Sigmoid colon (tissue), 7 donors: ENCODE results near the gene PDE7B. TPM values are rescaled to one million over a fixed set of nuclear protein-coding genes. Genes with fewer than 3 reads are reported as not detected.

ENCODE experiments used
- DNase-seq: peaks from one replicate; pipeline ENCODE4 v3.0.0-alpha.2; 2019
- H3K27ac ChIP-seq, 4 donors: fragments of 200-600 bp; sonication (generic); one replicate each; pipeline ENCODE4 v1.5.1; 2016 to 2019; ENCODE audit warnings: mild to moderate bottlenecking in 1 of 4
- H3K27me3 ChIP-seq, 3 donors: fragments of 200-600 bp; sonication (generic); one replicate each; pipeline ENCODE4 v1.5.1; 2019; ENCODE audit warnings: mild to moderate bottlenecking in 1 of 3
- H3K36me3 ChIP-seq, 4 donors: fragments of 200-600 bp; sonication (generic); one replicate each; pipeline ENCODE4 v1.5.1; 2016 to 2019
- H3K4me1 ChIP-seq, 4 donors: fragments of 200-600 bp; sonication (generic); one replicate each; pipeline ENCODE4 v1.5.1; 2017 to 2019
- H3K4me3 ChIP-seq, 4 donors: fragments of 200-600 bp; sonication (generic); one replicate each; pipeline ENCODE4 v1.5.1; 2017 to 2019; ENCODE audit warnings: mild to moderate bottlenecking in 2 of 4, moderate library complexity in 1 of 4
- H3K9me3 ChIP-seq, 4 donors: fragments of 200-600 bp in 3 of 4; sonication (generic) in 3 of 4; one replicate each; pipeline versions ENCODE4 v1.5.1 to v1.6.1; 2013 to 2019
- EP300 ChIP-seq, 4 donors: sonication (generic); formaldehyde crosslinking; IDR thresholded peaks; one replicate each; pipeline ENCODE4 v1.6.1; 2017; ENCODE audit warnings: antibody characterized with exemption in 4 of 4
- POLR2A ChIP-seq, 2 donors: fragments of 450-650 bp; IDR thresholded peaks; one replicate each; pipeline ENCODE4 v1.6.1; 2016; ENCODE audit warnings: antibody characterized with exemption in 2 of 2, mild to moderate bottlenecking in 2 of 2, moderate library complexity in 2 of 2
- POLR2AphosphoS5 ChIP-seq, 4 donors: sonication (generic); formaldehyde crosslinking; IDR thresholded peaks; one replicate each; pipeline ENCODE4 v1.6.1; 2017; ENCODE audit warnings: antibody characterized with exemption in 4 of 4
- WGBS, 2 donors: extraction: QIAGEN DNeasy Blood & Tissue Kit; methylation state at CpG; one replicate each; pipeline ENCODE4 v1.1.7; 2013; 5-methylcytosine and 5-hydroxymethylcytosine counted together
- intact Hi-C: fragments of 100-400 bp; cut with DNase I; formaldehyde crosslinking; loops from one replicate; pipeline ENCODE4 v1.15.1; 2023
- polyA plus RNA-seq, 3 donors: library from polyadenylated mRNA; stranded (reverse); fragments of 200-250 nt; gene quantifications; one replicate each; pipeline ENCODE4 v1.2.3, GENCODE V29; 2013
- total RNA-seq, 4 donors: library from RNA; depleted of rRNA; stranded (reverse); fragments of >200 nt; gene quantifications; one replicate each; pipeline ENCODE4 v1.1.0, GENCODE V29; 2016
- TF ChIP-seq, protein P1 (sequence below), 4 experiments: fragments of 450-650 bp in 3 of 4; fragments of 200-600 bp in 1 of 4; IDR thresholded peaks; one replicate each; pipeline ENCODE4 v1.5.1; 2016 to 2019; ENCODE audit warnings: antibody characterized with exemption in 4 of 4, mild to moderate bottlenecking in 3 of 4, moderate library complexity in 2 of 4
- donor health status: healthy with polysubstance abuse.
- donor health status: Bipolar disorder and iron deficiency.
- donor health status: healthy.

PDE7B gene
- total and polyA plus RNA-seq, 7 donors: 1.1 to 10.3 (median 6.3) TPM

DNA sequence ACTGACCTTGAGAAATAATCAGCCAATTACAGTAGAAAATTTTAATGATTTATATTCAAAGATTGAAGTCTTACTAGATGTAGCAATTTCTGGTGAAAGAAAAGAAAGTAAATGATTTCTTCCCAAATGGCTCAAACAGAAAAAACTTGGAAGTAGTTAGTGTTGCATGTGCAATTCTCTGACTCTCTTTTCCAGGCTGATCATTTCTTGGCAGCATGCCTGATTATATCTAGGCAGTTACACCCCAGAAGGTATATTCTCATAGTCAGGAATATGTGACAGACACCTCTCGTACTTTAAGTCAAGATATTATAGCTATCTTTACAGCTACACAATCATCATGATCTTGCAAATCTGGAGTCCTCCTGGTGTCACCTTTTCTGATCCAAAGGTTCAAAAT, 122.9 kb downstream of the PDE7B start:
- H3K27me3 ChIP-seq: no peaks in the 10 kb centered on the region
- no peak overlapping the region for H3K4me3 ChIP-seq
- TF ChIP-seq POLR2A (IDR thresholded peaks at IDR 0.05): no peak
- TF ChIP-seq EP300 (IDR thresholded peaks at IDR 0.05): no peak
- no peak for TF ChIP-seq POLR2AphosphoS5 (IDR thresholded peaks at IDR 0.05)
- TF ChIP-seq, protein P1, sequence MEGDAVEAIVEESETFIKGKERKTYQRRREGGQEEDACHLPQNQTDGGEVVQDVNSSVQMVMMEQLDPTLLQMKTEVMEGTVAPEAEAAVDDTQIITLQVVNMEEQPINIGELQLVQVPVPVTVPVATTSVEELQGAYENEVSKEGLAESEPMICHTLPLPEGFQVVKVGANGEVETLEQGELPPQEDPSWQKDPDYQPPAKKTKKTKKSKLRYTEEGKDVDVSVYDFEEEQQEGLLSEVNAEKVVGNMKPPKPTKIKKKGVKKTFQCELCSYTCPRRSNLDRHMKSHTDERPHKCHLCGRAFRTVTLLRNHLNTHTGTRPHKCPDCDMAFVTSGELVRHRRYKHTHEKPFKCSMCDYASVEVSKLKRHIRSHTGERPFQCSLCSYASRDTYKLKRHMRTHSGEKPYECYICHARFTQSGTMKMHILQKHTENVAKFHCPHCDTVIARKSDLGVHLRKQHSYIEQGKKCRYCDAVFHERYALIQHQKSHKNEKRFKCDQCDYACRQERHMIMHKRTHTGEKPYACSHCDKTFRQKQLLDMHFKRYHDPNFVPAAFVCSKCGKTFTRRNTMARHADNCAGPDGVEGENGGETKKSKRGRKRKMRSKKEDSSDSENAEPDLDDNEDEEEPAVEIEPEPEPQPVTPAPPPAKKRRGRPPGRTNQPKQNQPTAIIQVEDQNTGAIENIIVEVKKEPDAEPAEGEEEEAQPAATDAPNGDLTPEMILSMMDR (IDR thresholded peaks at IDR 0.05): no peak
- intact Hi-C loops: no loop called here
- H3K4me1 ChIP-seq: no peaks in the 10 kb centered on the region
- WGBS, 2 donors: 0 to 49% methylated on average over 1 of the region's 1 CpG
- H3K27ac ChIP-seq: no peak overlapping the region
- DNase-seq: no peak
- no peaks in the 10 kb centered on the region for H3K9me3 ChIP-seq
- no peaks in the 10 kb centered on the region for H3K36me3 ChIP-seq

DNA sequence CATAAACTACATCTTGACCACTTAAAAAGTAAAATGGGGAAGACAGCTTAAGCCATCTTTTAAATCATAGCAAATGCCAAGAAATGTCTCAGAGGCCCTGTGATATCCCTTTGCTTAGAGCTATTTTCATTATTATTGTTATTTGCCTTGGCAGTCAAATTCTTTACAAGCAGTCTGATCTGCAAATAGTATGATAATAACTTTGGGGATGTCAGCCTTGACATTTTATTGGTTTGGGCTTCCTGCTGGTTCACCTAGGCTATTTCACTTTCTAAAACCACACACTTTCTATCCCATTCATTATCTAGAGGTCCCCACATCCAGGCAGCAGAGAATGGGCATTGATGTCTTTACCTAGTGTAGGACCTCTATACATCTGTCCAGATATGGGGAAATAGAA, 125.1 kb downstream of the PDE7B start:
- Histone ChIP-seq H3K27ac (no peak overlapping the region), H3K4me3 (no peak overlapping the region), H3K4me1 (no peaks in the 10 kb centered on the region), H3K27me3 (no peaks in the 10 kb centered on the region), H3K36me3 (no peaks in the 10 kb centered on the region), H3K9me3 (no peaks in the 10 kb centered on the region)
- intact Hi-C loops: no loop called here
- TF ChIP-seq POLR2A (IDR thresholded peaks at IDR 0.05): no peak
- no peak for TF ChIP-seq POLR2AphosphoS5 (IDR thresholded peaks at IDR 0.05)
- no peak for DNase-seq

- Histone ChIP-seq H3K36me3 (no peaks in the 10 kb centered on the region), H3K4me1 (no peaks in the 10 kb centered on the region), H3K27me3 (no peaks in the 10 kb centered on the region), H3K4me3 (no peak overlapping the region), H3K9me3 (no peaks in the 10 kb centered on the region), H3K27ac (no peak overlapping the region)
- 65 to 84% methylated on average over 3 of the region's 3 CpGs for WGBS, 2 donors
- intact Hi-C loops: no loop called here
- no peak for DNase-seq
- TF ChIP-seq EP300 (IDR thresholded peaks at IDR 0.05) (no peak), POLR2AphosphoS5 (IDR thresholded peaks at IDR 0.05) (no peak), POLR2A (IDR thresholded peaks at IDR 0.05) (no peak)
- TF ChIP-seq, protein P1 (IDR thresholded peaks at IDR 0.05): no peak
Measured at GRCh38 chr6:135983093-135983492, 131.6 kb downstream of the PDE7B start.

DNA sequence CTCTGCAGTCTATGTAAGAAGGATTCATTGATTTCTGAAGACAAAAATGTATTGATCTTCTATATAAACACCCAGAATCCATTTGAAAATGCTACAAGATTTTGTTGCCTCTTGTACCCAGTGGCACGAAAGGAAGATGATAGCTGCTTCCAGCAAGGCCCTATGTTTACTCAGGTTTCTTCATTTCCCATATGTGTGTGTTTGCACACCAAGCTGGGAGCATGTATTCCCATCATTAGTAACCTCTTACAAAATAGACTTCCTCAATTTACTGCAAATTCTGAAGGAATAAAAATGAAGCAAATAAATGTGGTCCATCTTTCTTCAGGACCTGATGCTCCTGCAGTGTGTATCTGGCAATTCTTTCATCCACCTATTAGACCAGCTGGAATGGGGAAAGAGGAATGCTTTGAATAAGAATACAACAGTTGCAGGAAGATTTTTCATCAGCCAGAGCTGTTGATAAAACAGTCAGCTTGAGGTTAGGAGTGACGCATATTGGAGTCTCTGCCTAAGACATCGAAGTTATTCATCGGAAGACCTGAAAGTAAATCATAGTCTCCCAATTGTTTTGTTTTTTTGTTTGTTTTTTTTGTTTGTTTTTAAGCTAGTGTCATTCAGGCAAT, 132.3 kb downstream of the PDE7B start:
- intact Hi-C loops: no loop called here
- no peaks in the 10 kb centered on the region for H3K4me1 ChIP-seq
- H3K27me3 ChIP-seq: no peaks in the 10 kb centered on the region
- no peaks in the 10 kb centered on the region for H3K36me3 ChIP-seq
- H3K9me3 ChIP-seq: no peaks in the 10 kb centered on the region
- WGBS, 2 donors: 79 to 90% methylated on average over 4 of the region's 4 CpGs
- DNase-seq: no peak
- H3K27ac ChIP-seq: no peak overlapping the region
- H3K4me3 ChIP-seq: no peak overlapping the region
- TF ChIP-seq POLR2A (IDR thresholded peaks at IDR 0.05): no peak
- TF ChIP-seq POLR2AphosphoS5 (IDR thresholded peaks at IDR 0.05): no peak
- no peak for TF ChIP-seq EP300 (IDR thresholded peaks at IDR 0.05)
- TF ChIP-seq, protein P1 (IDR thresholded peaks at IDR 0.05): no peak

- intact Hi-C loops: no loop called here
- WGBS, 2 donors: 78 to 80% methylated on average over 3 of the region's 3 CpGs
- H3K4me3 ChIP-seq: no peak overlapping the region
- H3K27me3 ChIP-seq: no peaks in the 10 kb centered on the region
- no peak for DNase-seq
- no peak overlapping the region for H3K27ac ChIP-seq
- H3K36me3 ChIP-seq: no peaks in the 10 kb centered on the region
- H3K9me3 ChIP-seq: no peaks in the 10 kb centered on the region
- no peaks in the 10 kb centered on the region for H3K4me1 ChIP-seq
- no peak for TF ChIP-seq POLR2A (IDR thresholded peaks at IDR 0.05)
- TF ChIP-seq, protein P1 (IDR thresholded peaks at IDR 0.05): no peak
- TF ChIP-seq EP300 (IDR thresholded peaks at IDR 0.05): no peak
- no peak for TF ChIP-seq POLR2AphosphoS5 (IDR thresholded peaks at IDR 0.05)
Measured at GRCh38 chr6:135985471-135985870, 134.0 kb downstream of the PDE7B start.
